ENCODE results near the gene HTRA3. TPM values are rescaled to one million over a fixed set of nuclear protein-coding genes. Genes with fewer than 3 reads are reported as not detected.
A peak's percentile ranks its signal among the peaks of the same experiment; 100 is the strongest.

Gene HTRA3
- total RNA-seq, 1 experiment from 2014 or later, result 2.8 TPM

- Histone ChIP-seq H3K9me3 (ENCODE audit: low read length) (no peaks in the 10 kb centered on the region), H3K4me2 (ENCODE audit: low read length) (0 out of 2 replicates have a peak overlapping the region, but pooled peaks have one; percentile 14), H3K36me3 (ENCODE audit: low read depth, low read length) (no peaks in the 10 kb centered on the region), H3K4me1 (ENCODE audit: insufficient read depth, low read length) (peaks cover 14% of the 10 kb centered on the region), H3K4me3 (ENCODE audit: low read length) (no peak overlapping the region), H2AFZ (ENCODE audit: low read length) (no peak overlapping the region), H3K27me3 (ENCODE audit: low read length) (no peaks in the 10 kb centered on the region), H3K9ac (ENCODE audit: low read length) (peak overlapping the region; percentile 33; the same call in 1 of the 2 replicates), H3K9me2 (replicated peaks; ENCODE audit: low read length) (no peaks in the 10 kb centered on the region), H3F3A (ENCODE audit: low read length, unreplicated experiment) (no peaks in the 10 kb centered on the region), H3K79me2 (ENCODE audit: low read length) (no peaks in the 10 kb centered on the region), H4K20me1 (ENCODE audit: low read length) (no peaks in the 10 kb centered on the region), H3K27ac (ENCODE audit: low read length) (peak overlapping the region; percentile 47)
- DNase-seq (peak; percentile 90), ATAC-seq (peak; percentile 91)
- TF ChIP-seq EZH2phosphoT487 (IDR thresholded peaks at IDR 0.05; ENCODE audit: borderline replicate concordance, low read length), result no peak
- TF ChIP-seq CTCF (conservative IDR thresholded peaks at IDR 0.05; ENCODE audit: low read depth, low read length), result no peak
- TF ChIP-seq EZH2 (IDR thresholded peaks at IDR 0.05; ENCODE audit: low read length, unreplicated experiment), result no peak
- ChIA-PET CTCF (no interaction called here), POLR2A (ENCODE audit: unreplicated experiment) (interaction anchor here (0.6 kb wide), 1 partner anchor 33 kb away, joined by 3 read pairs; no protein-coding TSS in a partner anchor)
- no TSS peak for BruUV-seq (replicated peaks)
- intact Hi-C loops (cut with micrococcal nuclease), result no loop called here
Observed at GRCh38 chr4:8303485-8304281, 34.1 kb downstream of the HTRA3 start.

- Histone ChIP-seq H3K27me3 (ENCODE audit: low read length) (no peaks in the 10 kb centered on the region), H2AFZ (ENCODE audit: low read length) (no peak overlapping the region), H3K79me2 (ENCODE audit: low read length) (no peaks in the 10 kb centered on the region), H3K9me3 (ENCODE audit: low read length) (no peaks in the 10 kb centered on the region), H3K4me1 (ENCODE audit: insufficient read depth, low read length) (peaks cover 14% of the 10 kb centered on the region), H3K9ac (ENCODE audit: low read length) (no peak overlapping the region), H3K4me2 (ENCODE audit: low read length) (no peak overlapping the region), H3K9me2 (replicated peaks; ENCODE audit: low read length) (no peaks in the 10 kb centered on the region), H3K27ac (ENCODE audit: low read length) (no peak overlapping the region), H4K20me1 (ENCODE audit: low read length) (no peaks in the 10 kb centered on the region), H3F3A (ENCODE audit: low read length, unreplicated experiment) (no peaks in the 10 kb centered on the region), H3K4me3 (ENCODE audit: low read length) (no peak overlapping the region), H3K36me3 (ENCODE audit: low read depth, low read length) (no peaks in the 10 kb centered on the region)
- DNase-seq (no peak), ATAC-seq (no peak)
- CTCF ChIA-PET, result no interaction called here
- intact Hi-C loops (cut with micrococcal nuclease), result no loop called here
- TF ChIP-seq EZH2phosphoT487 (IDR thresholded peaks at IDR 0.05; ENCODE audit: borderline replicate concordance, low read length), result no peak
- no peak for TF ChIP-seq CTCF (conservative IDR thresholded peaks at IDR 0.05; ENCODE audit: low read depth, low read length)
- no peak for TF ChIP-seq EZH2 (IDR thresholded peaks at IDR 0.05; ENCODE audit: low read length, unreplicated experiment)
- no TSS peak for BruUV-seq (replicated peaks)
- POLR2A ChIA-PET (ENCODE audit: unreplicated experiment), result no interaction called here
Observed at GRCh38 chr4:8304827-8305695, 35.5 kb downstream of the HTRA3 start.
